GM12892 (cell line): ENCODE results near the gene GPR61.

Source experiments
- POLR2A ChIP-seq: IDR thresholded peaks from 2 replicates; pipeline ENCODE4 v1.6.1; 2011; ENCODE audit warnings: low read depth, low read length, control low read depth
- TAF1 ChIP-seq: IDR thresholded peaks from 2 replicates; pipeline ENCODE4 v1.6.1; 2011; ENCODE audit warnings: low read depth, mild to moderate bottlenecking, control low read depth, low read length, borderline replicate concordance

GRCh38 chr1:109500941-109501381 is 38.7 kb upstream of the GPR61 start:
- no peak for TF ChIP-seq POLR2A
- no peak for TF ChIP-seq TAF1
